NCI-H524 (cell line): Measurements from ENCODE around the gene CSH1.
"Not testable (repeated sequence)": the region's sequence is repeated elsewhere in the genome, so short reads cannot be mapped to it uniquely, and the experiment has no call there.

Source experiments
- DNase-seq, 2 experiments: peaks; one replicate each; lab custom pipeline; 2025; lab: John Stamatoyannopoulos, UW

CSH1 gene

GRCh38 chr17:63869491-63870291, 26.7 kb downstream of the CSH1 start:
- not testable (repeated sequence) for DNase-seq

DNA sequence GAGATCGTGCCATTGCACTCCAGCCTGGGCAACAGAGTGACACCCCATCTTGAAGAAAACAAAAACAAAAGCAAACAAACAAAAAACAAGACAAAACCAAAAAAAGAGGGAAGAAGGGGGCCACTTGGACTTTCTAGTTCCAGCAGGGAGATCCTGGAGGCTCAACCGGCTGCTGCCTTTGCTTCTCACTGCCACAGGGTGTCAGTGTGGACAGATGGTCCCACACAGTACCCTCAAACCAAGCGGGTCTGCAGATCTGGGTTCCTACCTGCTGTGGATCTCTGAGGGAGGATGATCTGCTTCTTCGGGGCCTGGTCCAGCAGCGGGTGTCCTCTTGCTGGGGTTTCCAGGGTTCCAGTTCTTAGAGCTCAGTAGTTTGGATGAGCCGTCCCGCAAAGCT, 29.7 kb downstream of the CSH1 start:
- DNase-seq = peak in 1 of 2 experiments; percentile 34

GRCh38 chr17:63859257-63859656, 37.1 kb downstream of the CSH1 start:
- DNase-seq = no peak

GRCh38 chr17:63856425-63856824, 39.9 kb downstream of the CSH1 start:
- DNase-seq = not testable (repeated sequence)

- no peak for DNase-seq
These were observed 41.2 kb downstream of the CSH1 start for GRCh38 chr17:63855185-63855584.

GRCh38 chr17:63854709-63855108, 41.7 kb downstream of the CSH1 start:
- DNase-seq = no peak

DNA sequence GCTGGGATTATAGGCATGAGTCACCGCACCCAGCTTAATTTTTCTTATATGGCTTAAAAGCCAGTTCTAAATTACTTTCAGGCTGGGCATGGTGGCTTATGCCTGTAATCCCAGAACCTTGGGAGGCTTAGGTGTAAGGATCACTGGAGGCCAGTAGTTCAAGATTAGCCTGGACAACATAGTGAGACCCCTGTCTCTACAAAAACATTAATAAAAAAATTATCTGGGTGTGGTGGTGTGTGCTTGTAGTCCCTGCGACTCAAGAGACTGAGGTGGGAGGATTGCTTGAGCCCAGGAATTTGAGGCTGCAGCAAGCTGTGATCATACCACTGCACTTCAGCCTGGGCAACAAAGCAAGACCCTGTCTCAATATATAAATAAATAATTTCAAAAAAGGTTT, 43.1 kb downstream of the CSH1 start:
- DNase-seq = no peak

GRCh38 chr17:63850401-63850800, 46.0 kb downstream of the CSH1 start:
- DNase-seq = no peak

- DNase-seq = peak; percentile 44 to 84
These were observed 47.3 kb downstream of the CSH1 start for GRCh38 chr17:63848834-63849689.

GRCh38 chr17:63847525-63848249, 48.7 kb downstream of the CSH1 start:
- no peak for DNase-seq

DNA sequence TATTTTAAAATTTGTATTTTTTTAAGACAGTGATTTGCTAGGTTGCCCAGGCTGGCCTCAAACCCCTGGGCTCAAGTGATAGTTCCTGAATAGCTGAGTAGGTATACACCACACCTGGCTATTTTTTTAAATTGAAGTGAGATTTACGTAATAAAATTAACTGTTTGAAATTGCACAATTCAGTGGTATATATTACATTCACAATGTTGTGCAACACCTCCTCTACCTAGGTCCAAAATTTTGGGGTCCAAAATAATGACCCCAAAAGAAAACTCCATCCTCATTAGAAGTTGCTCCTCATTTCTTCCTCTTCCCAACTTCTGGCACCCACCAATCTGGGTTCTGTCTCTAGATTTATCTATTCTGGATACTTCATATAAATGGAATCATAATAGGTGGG, 50.9 kb downstream of the CSH1 start:
- DNase-seq = no peak
